Smooth muscle cell of the coronary artery (primary cell): ENCODE measurements around the gene RPF1. TPM values are rescaled to one million over a fixed set of nuclear protein-coding genes. Genes with fewer than 3 reads are reported as not detected.

Experiments used
- total RNA-seq: library from RNA; depleted of rRNA; stranded (reverse); fragments of >200 nt; gene quantifications from 2 replicates; pipeline ENCODE4 v1.2.3, GENCODE V29; 2014; ENCODE audit warnings: low replicate concordance

The RPF1 gene
- 12.9 and 30.2 TPM in 2 replicates for total RNA-seq

GRCh38 chr1:84478876-84479868 is at the start of gene RPF1:
Gene RPF1 (plus strand): TSS chr1:84479266. CDS start chr1:84479282, 16 bp downstream.

GRCh38 chr1:84506002-84506728 is 27.1 kb downstream of the RPF1 start, which contains the start of the genes GNG5 and SPATA1:
Gene GNG5 (minus strand): TSS chr1:84506581. CDS start chr1:84506091, 490 bp downstream.
Gene SPATA1 (plus strand): TSS chr1:84506386. CDS start chr1:84516360, 9,974 bp downstream.

Other genes with a start within 250 kb of the RPF1 start
- gene SAMD13, start 177.6 kb upstream of the RPF1 start, total RNA-seq, result 0.12 and 0.83 TPM in 2 replicates
- gene DNASE2B, start 80.8 kb upstream of the RPF1 start, total RNA-seq, result not detected in 2 replicates
- 0.15 TPM in 1 of 2 replicates, not detected in the other for gene SPATA1, start 27.1 kb downstream of the RPF1 start, total RNA-seq
- gene GNG5, start 27.3 kb downstream of the RPF1 start, total RNA-seq, result 6.9 and 28.0 TPM in 2 replicates
- 8.1 and 12.9 TPM in 2 replicates for gene CTBS, start 95.2 kb downstream of the RPF1 start, total RNA-seq
- 4.9 and 14.6 TPM in 2 replicates for gene SSX2IP, start 211.2 kb downstream of the RPF1 start, total RNA-seq